GM21526 (cell line): Measurements from ENCODE around the gene MEST.
"Not testable (repeated sequence)": the region's sequence is repeated elsewhere in the genome, so short reads cannot be mapped to it uniquely, and the experiment has no call there.

Experiments
- ATAC-seq: cut with Tn5 transposase; IDR thresholded peaks from one replicate; pipeline ENCODE4 v1.9.1; 2021; ENCODE audit warnings: moderate library complexity; ENCODE audit not compliant: unreplicated experiment, low FRiP score

The MEST gene, protein sequence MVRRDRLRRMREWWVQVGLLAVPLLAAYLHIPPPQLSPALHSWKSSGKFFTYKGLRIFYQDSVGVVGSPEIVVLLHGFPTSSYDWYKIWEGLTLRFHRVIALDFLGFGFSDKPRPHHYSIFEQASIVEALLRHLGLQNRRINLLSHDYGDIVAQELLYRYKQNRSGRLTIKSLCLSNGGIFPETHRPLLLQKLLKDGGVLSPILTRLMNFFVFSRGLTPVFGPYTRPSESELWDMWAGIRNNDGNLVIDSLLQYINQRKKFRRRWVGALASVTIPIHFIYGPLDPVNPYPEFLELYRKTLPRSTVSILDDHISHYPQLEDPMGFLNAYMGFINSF

GRCh38 chr7:130491841-130492522, at the start of gene MEST:
TSS of gene MEST (plus strand) at chr7:130492085. CDS start at chr7:130492314, 229 bp downstream.
- no peak for ATAC-seq

GRCh38 chr7:130442601-130443000, 49.3 kb upstream of the MEST start:
- ATAC-seq: no peak

GRCh38 chr7:130444234-130444633, 47.7 kb upstream of the MEST start:
- no peak for ATAC-seq

DNA sequence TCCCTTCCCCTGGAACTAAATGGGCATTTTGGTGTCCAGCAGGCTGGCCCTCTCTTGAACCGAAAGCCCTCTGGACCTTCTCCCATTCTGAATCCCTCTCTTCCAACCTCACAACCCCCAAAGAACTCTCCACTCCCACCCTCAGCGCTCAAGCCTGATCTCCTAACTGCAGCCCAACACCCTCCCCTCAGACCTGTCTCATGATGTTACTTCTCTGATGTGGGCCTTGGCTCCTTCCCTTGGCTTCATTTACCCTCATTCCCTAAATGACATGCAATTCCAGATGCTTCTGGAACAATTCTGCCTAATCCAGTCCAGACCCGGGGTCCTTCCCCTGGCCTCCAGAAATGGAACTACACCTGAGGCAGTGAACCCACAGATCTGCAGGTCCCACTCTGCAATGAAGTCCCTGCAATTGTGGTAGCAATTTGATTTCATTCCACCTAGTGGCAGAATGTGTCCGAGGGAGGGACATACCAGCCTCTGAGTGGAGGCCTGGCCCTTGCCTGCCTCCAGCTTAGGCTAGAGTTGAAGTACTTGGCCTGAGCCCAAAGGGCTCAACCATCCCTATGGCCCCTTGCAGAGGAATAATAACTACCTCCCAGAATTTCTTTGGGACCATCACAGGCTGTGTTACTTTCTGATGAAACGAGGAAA, 47.0 kb upstream of the MEST start:
- no peak for ATAC-seq

GRCh38 chr7:130446259-130446658, 45.6 kb upstream of the MEST start:
- ATAC-seq: no peak

DNA sequence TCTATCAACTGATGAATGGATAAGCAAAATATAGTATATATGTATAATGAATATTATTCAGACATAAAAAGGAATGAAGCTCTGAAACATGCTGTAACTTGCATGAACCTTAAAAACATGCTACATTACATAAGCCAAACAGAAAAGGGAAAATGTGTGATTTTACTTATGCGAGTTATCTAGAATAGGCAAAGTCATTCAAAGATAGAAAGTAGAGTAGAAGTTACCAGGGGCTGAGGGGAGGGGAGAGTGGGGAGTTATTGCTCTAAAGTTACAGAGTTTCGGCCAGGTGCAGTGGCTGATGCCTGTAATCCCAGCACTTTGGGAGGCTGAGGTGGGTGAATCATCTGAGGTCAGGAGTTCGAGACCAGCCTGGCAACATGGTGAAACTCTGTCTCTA, 40.5 kb upstream of the MEST start:
- ATAC-seq: not testable (repeated sequence)

- no peak for ATAC-seq
These were observed 38.9 kb upstream of the MEST start for GRCh38 chr7:130452951-130453350.

DNA sequence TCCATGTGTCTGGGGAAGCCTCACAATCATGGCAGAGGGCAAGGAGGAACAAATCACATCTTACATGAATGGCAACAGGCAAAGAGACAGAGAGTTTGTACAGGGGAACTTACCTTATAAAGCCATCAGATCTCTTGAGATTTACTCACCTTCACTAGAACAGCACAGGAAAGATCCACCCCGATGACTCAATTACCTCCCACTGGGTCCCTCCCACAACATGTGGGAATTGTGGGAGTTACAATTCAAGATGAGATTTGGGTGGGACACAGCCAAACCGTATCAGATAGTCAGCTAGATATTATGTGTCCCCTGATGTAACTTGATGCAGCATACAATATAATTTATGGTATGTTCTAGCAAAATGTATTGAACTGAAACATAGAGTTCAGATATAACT, 36.9 kb upstream of the MEST start:
- ATAC-seq: no peak

DNA sequence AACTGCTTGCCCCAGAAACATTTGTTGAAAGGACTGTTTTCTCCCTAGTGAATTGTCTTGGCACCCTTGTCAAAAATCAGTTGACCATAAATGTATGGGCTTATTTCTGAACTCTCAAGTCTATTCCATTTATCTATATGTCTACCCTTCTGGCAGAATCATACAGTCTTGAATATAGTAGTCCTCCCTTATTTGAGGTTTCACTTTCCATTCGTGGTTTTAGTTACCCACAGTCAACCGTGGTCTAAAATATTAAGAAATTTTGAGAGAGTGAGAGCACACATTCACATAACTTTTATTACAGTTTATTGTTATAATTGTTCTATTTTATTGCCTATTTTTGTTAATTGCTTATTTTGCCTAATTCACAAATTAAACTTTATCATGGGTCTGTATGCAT, 33.6 kb upstream of the MEST start:
- no peak for ATAC-seq

DNA sequence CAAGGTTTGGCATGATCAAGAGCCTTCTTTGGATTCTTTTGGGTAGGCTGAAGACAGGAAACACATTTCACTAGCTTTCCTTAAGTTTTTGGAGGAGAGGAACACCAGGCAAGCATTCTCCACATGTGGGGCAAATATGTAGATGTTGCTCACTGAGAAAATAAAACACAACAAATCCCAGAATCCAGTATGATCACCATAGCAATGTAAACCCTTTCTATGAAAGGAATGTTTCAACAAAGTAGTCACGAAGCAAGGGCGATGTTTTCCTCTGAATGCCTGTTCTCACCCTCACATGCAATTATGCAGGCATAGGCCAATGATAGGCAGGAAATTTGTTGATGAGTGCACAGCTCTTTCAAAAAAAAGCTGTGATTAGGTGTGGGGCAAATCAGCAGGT, 30.6 kb upstream of the MEST start:
- no peak for ATAC-seq

- no peak for ATAC-seq
These were observed 28.1 kb upstream of the MEST start for GRCh38 chr7:130463553-130464434.

- no peak for ATAC-seq
These were observed 23.3 kb upstream of the MEST start for GRCh38 chr7:130468612-130469011.

- no peak for ATAC-seq
These were observed 19.9 kb upstream of the MEST start for GRCh38 chr7:130471974-130472373.

GRCh38 chr7:130473289-130473688, 18.6 kb upstream of the MEST start:
- ATAC-seq: no peak

DNA sequence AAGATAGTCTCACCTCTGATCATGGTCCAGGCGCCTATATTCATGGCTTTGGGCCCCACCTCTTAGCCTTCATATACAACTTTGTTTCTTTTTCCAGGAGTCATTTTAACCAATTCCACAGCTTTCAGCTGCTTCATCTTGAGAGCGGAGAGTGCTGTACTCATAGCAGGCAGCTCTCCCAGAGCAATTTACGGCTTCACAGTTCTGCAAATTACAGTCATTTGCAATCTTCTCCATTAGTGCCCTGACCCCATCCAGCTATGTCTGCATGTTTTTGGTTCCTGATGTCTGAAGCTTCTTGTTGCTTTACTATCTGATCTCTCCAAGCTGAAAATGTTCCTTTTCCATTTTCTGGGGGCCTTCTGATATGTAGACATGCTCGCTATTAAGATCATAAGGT, 18.0 kb upstream of the MEST start:
- no peak for ATAC-seq

DNA sequence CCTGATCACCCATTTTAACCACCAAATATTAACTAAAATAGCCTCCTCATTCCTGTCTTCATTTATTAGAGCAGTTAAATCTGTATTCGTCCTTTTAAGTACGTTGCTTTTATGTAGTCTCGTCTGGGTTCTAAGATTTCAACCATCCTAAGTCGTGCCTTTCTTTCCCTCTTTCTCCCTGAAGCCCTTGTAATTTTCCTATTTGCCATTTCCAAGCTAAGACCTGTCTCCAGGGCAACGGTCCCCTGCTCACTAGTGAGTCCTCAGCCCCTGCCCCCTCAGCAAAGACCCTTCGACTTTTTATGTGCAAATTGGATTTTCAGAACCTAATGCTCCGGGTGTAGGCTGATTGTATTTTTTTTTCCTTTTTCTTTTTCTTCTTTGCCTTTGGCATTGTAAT, 16.1 kb upstream of the MEST start:
- ATAC-seq: no peak

DNA sequence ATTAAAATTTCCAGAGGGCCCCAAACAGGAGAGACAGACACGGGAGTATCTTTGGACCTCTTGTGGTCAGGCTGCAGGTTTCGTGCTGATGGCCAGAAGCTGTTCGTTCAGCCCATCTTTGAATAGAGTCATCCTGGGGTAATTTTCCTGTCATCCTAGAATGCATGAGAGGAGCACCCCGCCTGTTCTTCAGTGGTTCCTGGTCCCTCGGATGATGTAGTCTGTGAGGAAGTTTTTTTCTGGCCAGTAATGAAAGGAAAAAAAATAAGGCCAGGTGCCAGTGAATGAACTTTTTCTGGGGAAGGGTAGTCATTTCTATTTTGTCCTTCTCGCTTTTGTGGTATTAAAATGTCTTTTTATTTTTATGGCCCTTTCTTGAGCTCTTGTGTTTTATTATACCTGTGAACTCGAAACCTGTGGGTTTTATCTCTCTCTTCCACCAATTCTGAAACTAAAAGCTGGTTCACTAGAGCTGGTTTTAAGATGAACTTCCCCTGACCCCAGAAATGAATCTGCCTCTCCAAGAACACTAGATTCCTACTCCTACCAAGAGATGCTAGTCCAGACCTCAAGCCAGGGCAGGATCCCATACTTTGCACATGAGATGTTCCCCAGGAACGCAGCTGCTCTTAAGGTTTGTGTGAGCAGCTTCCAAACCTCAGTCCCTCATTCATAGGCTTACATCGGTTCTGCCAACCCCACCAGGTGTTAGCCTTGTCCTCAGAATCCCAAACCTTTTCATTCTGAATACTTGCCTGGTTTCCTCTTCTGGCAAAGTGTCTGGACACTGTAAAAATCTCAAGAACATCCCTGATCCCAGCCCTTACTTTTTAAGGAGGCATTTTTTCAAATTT, 15.4 kb upstream of the MEST start:
- no peak for ATAC-seq

DNA sequence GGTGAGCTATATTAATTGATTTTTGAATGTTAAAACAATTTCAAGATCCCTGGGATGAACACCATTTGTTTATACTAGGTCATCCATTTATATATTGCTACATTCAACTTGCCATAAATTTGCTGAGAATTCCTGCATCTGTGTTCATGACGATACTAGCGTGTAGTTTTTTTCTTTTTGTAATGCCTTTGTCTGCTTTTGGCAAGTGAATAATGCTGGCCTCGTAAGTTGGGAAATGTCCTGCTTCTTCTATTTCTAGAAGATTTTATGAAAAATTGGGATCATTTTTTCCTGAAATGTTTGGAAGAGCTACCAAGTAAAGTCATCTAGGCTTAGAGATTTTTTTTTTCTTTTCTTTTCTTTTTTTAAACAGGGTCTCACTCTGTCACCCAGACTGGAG, 12.9 kb upstream of the MEST start:
- ATAC-seq: no peak

DNA sequence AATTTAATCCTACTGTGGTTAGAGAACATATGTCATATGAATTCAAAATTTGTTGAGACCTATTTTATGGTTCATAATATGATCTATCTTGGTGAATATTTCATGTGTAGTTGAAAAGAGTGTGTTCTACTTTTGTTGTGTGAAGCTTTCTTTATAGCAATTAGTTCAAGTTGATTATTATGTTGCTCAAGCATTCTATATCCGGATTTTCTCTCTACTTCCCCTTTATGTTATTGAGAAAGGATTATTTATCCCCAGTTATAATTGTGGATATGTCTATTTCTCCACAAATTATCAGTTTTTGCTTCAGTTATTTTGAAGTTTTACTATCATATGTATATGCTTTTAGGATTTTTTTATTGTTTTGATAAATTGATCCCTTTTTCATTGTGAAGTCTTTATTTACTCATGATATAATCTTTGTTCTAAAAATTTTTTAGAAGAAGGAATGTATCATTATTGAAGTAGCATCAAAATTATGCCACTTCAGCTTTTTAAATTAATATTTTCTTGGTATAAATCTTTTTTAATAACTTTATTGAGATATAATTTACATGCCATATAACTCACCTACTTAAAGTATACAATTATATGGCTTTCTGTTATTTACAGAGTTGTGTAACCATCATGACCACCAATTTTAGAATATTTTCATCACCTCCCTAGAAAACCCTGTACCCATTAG, 12.0 kb upstream of the MEST start:
- no peak for ATAC-seq
